Glomerular visceral epithelial cell (primary cell): Measurements from ENCODE around the gene FEN1.

Experiments
- DNase-seq: peaks from one replicate; pipeline ENCODE4 v3.0.0-alpha.2; 2016; ENCODE audit errors: extremely low spot score

The FEN1 gene

GRCh38 chr11:61817471-61818202 is 24.9 kb downstream of the FEN1 start:
- DNase-seq: no peak

- peak; percentile 25 for DNase-seq
These were observed 27.5 kb downstream of the FEN1 start for GRCh38 chr11:61820174-61820573.

GRCh38 chr11:61826930-61827570 is 34.3 kb downstream of the FEN1 start:
- no peak for DNase-seq

GRCh38 chr11:61827571-61828378 is 35.1 kb downstream of the FEN1 start, which contains the start of gene FADS2:
Gene FADS2, plus strand, starts transcription at chr11:61828300. Its CDS starts 91 bp downstream, at chr11:61828391.
- DNase-seq: peak; percentile 97

GRCh38 chr11:61828379-61828628 is 35.6 kb downstream of the FEN1 start:
- no peak for DNase-seq

- peak; percentile 32 for DNase-seq
These were observed 36.1 kb downstream of the FEN1 start for GRCh38 chr11:61828629-61829407.

GRCh38 chr11:61829806-61830205 is 37.1 kb downstream of the FEN1 start:
- no peak for DNase-seq

- no peak for DNase-seq
These were observed 37.8 kb downstream of the FEN1 start for GRCh38 chr11:61830237-61831105.

- DNase-seq: no peak
These were observed 39.5 kb downstream of the FEN1 start for GRCh38 chr11:61832207-61832606.

- no peak for DNase-seq
These were observed 40.0 kb downstream of the FEN1 start for GRCh38 chr11:61832754-61833153.

- DNase-seq: no peak
These were observed 40.8 kb downstream of the FEN1 start for GRCh38 chr11:61833471-61833870.

- DNase-seq: no peak
These were observed 41.2 kb downstream of the FEN1 start for GRCh38 chr11:61833926-61834277.

- peak; percentile 20 for DNase-seq
These were observed 41.8 kb downstream of the FEN1 start for GRCh38 chr11:61834278-61835048.

GRCh38 chr11:61836193-61836592 is 43.5 kb downstream of the FEN1 start:
- no peak for DNase-seq

GRCh38 chr11:61837411-61838005 is 44.8 kb downstream of the FEN1 start:
- DNase-seq: no peak

GRCh38 chr11:61838501-61838900 is 45.8 kb downstream of the FEN1 start:
- DNase-seq: no peak

- no peak for DNase-seq
These were observed 46.2 kb downstream of the FEN1 start for GRCh38 chr11:61838921-61839320.

GRCh38 chr11:61839742-61840141 is 47.0 kb downstream of the FEN1 start:
- DNase-seq: no peak

- no peak for DNase-seq
These were observed 47.7 kb downstream of the FEN1 start for GRCh38 chr11:61840371-61840770.
